ENCODE measurements around the gene FGF23. TPM values are rescaled to one million over a fixed set of nuclear protein-coding genes. Genes with fewer than 3 reads are reported as not detected.

The FGF23 gene
- total RNA-seq, 1 experiment from 2014 or later, result not detected

- no peak overlapping the region for H3K4me3 Mint-ChIP-seq (ENCODE audit: low read depth, unreplicated experiment)
- CTCF ChIA-PET, result no interaction called here
- H3K27ac Mint-ChIP-seq (ENCODE audit: unreplicated experiment), result no peak overlapping the region
- H3K9me3 Mint-ChIP-seq (ENCODE audit: low read depth, unreplicated experiment), result no peaks in the 10 kb centered on the region
- intact Hi-C loops (cut with micrococcal nuclease; ENCODE audit: unreplicated experiment), result no loop called here
- no peaks in the 10 kb centered on the region for H3K36me3 Mint-ChIP-seq (ENCODE audit: insufficient read depth, unreplicated experiment)
- H3K4me1 Mint-ChIP-seq (ENCODE audit: low read depth, unreplicated experiment), result no peaks in the 10 kb centered on the region
- peaks cover 53% of the 10 kb centered on the region for H3K27me3 Mint-ChIP-seq (ENCODE audit: unreplicated experiment)
- TF ChIP-seq, protein P1, sequence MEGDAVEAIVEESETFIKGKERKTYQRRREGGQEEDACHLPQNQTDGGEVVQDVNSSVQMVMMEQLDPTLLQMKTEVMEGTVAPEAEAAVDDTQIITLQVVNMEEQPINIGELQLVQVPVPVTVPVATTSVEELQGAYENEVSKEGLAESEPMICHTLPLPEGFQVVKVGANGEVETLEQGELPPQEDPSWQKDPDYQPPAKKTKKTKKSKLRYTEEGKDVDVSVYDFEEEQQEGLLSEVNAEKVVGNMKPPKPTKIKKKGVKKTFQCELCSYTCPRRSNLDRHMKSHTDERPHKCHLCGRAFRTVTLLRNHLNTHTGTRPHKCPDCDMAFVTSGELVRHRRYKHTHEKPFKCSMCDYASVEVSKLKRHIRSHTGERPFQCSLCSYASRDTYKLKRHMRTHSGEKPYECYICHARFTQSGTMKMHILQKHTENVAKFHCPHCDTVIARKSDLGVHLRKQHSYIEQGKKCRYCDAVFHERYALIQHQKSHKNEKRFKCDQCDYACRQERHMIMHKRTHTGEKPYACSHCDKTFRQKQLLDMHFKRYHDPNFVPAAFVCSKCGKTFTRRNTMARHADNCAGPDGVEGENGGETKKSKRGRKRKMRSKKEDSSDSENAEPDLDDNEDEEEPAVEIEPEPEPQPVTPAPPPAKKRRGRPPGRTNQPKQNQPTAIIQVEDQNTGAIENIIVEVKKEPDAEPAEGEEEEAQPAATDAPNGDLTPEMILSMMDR (IDR thresholded peaks at IDR 0.05; ENCODE audit: unreplicated experiment), result no peak
- BruUV-seq (replicated peaks), result no TSS peak
- no peak for DNase-seq
Measured at GRCh38 chr12:4378772-4379171, 740 bp downstream of the FGF23 start.

GRCh38 chr12:4375449-4375848, 4.1 kb downstream of the FGF23 start:
- Mint-ChIP-seq H3K9me3 (ENCODE audit: low read depth, unreplicated experiment) (no peaks in the 10 kb centered on the region), H3K27ac (ENCODE audit: unreplicated experiment) (no peak overlapping the region), H3K27me3 (ENCODE audit: unreplicated experiment) (peaks cover 37% of the 10 kb centered on the region), H3K36me3 (ENCODE audit: insufficient read depth, unreplicated experiment) (no peaks in the 10 kb centered on the region), H3K4me1 (ENCODE audit: low read depth, unreplicated experiment) (no peaks in the 10 kb centered on the region), H3K4me3 (ENCODE audit: low read depth, unreplicated experiment) (no peak overlapping the region)
- TF ChIP-seq, protein P1 (IDR thresholded peaks at IDR 0.05; ENCODE audit: unreplicated experiment), result no peak
- no TSS peak for BruUV-seq (replicated peaks)
- no peak for DNase-seq
- CTCF ChIA-PET, result no interaction called here
- intact Hi-C loops (cut with micrococcal nuclease; ENCODE audit: unreplicated experiment), result no loop called here

GRCh38 chr12:4372653-4373052, 6.9 kb downstream of the FGF23 start:
- no peak overlapping the region for H3K4me3 Mint-ChIP-seq (ENCODE audit: low read depth, unreplicated experiment)
- H3K4me1 Mint-ChIP-seq (ENCODE audit: low read depth, unreplicated experiment), result no peaks in the 10 kb centered on the region
- no peaks in the 10 kb centered on the region for H3K9me3 Mint-ChIP-seq (ENCODE audit: low read depth, unreplicated experiment)
- intact Hi-C loops (cut with micrococcal nuclease; ENCODE audit: unreplicated experiment), result no loop called here
- H3K27ac Mint-ChIP-seq (ENCODE audit: unreplicated experiment), result no peak overlapping the region
- TF ChIP-seq, protein P1 (IDR thresholded peaks at IDR 0.05; ENCODE audit: unreplicated experiment), result no peak
- CTCF ChIA-PET, result no interaction called here
- BruUV-seq (replicated peaks), result no TSS peak
- peaks cover 25% of the 10 kb centered on the region for H3K27me3 Mint-ChIP-seq (ENCODE audit: unreplicated experiment)
- no peaks in the 10 kb centered on the region for H3K36me3 Mint-ChIP-seq (ENCODE audit: insufficient read depth, unreplicated experiment)
- no peak for DNase-seq

GRCh38 chr12:4370265-4370664, 9.2 kb downstream of the FGF23 start:
- TF ChIP-seq, protein P1 (IDR thresholded peaks at IDR 0.05; ENCODE audit: unreplicated experiment), result no peak
- no peaks in the 10 kb centered on the region for H3K4me1 Mint-ChIP-seq (ENCODE audit: low read depth, unreplicated experiment)
- no peaks in the 10 kb centered on the region for H3K36me3 Mint-ChIP-seq (ENCODE audit: insufficient read depth, unreplicated experiment)
- BruUV-seq (replicated peaks), result no TSS peak
- intact Hi-C loops (cut with micrococcal nuclease; ENCODE audit: unreplicated experiment), result no loop called here
- H3K27ac Mint-ChIP-seq (ENCODE audit: unreplicated experiment), result no peak overlapping the region
- peaks cover 37% of the 10 kb centered on the region for H3K27me3 Mint-ChIP-seq (ENCODE audit: unreplicated experiment)
- no peak for DNase-seq
- CTCF ChIA-PET, result no interaction called here
- H3K9me3 Mint-ChIP-seq (ENCODE audit: low read depth, unreplicated experiment), result no peaks in the 10 kb centered on the region
- H3K4me3 Mint-ChIP-seq (ENCODE audit: low read depth, unreplicated experiment), result no peak overlapping the region

All from Calu3 (cell line).